ENCODE data around the gene IRF2.

The IRF2 gene

DNA sequence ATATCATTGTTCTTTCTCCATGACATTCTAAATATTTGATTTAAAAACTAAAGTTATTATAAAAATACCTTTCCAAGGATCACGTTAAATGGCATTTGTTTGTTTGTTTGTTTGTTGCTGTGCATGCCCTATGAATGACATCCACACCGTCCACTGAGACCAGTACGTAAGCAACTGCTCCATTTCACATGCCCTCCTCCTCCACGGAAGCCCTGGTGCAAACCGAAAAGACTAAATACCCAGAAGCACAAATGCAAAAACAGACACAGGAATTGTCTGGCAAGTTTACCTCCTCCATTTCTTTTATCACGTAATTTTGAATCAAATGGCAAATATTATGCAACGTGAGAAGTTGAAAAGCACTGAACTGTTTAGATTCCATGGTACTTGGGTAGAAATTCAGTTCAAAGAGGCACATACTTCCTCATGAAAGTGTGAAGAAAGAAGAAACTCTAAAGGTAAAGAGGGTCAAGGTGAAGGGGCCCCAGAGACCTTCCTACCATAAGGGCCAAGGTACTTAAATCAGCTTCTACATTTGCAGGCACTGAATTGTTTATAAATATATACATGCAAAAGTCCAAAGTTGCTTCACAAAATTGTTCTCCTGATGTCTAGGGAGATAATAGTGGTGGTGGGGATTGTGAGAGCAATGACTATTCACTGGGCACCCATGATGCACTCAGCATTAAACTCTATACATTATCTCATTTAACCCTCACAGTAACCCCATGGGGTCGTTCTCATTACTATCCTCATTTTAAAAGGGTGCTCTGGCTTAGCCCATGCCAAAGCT lies 23.4 kb downstream of the IRF2 start:
- no peak for DNase-seq (ENCODE audit: low read depth, low spot score)

- DNase-seq (ENCODE audit: low read depth, low spot score) = no peak
Measured at GRCh38 chr4:184450045-184450444, 24.3 kb downstream of the IRF2 start.

GRCh38 chr4:184448821-184449220 lies 25.5 kb downstream of the IRF2 start:
- no peak for DNase-seq (ENCODE audit: low read depth, low spot score)

DNA sequence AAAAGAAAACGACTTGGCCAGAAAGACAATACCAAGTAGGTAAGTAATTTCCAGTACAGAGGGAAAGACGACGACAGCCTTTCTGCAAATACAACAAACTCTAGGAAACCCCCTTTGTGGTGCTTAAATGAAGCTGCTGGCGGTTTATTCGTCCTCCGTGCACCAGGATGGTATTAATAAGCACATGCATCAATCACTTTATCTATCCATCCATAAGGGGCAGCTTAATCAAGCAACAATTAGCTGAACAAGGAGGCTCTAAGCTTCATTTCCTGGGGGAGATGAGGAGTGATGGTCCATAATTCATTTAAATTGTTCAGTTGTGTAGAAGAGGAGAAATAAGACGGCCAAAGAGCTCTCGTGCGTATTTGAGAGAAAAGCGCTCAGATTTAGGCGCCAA lies 26.2 kb downstream of the IRF2 start:
- no peak for DNase-seq (ENCODE audit: low read depth, low spot score)

GRCh38 chr4:184447664-184448063 lies 26.7 kb downstream of the IRF2 start:
- DNase-seq (ENCODE audit: low read depth, low spot score) = no peak

DNA sequence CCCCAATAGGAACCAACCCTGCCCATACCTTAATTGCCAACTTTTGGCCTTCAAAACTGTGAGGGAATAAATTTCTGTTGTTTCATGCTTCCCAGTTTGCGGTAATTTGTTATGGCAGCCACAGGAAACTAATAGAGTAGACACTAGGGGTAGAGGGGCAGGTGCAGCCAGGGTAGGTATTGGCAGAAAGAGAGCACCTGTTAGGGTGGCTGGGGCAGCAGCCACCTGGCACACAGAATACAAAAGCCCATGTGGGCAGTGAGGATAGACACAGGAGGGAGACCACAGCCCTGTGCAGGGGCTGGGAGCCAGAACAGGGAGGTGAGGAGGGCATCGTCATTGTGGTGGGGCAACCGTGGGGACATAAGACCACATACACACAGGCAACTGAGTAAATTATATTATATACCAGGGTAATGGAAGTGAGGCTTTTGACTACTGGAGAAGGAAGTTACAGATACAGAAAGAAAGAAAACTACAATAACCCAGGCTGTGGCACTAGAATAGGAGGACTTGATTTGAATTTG lies 28.2 kb downstream of the IRF2 start:
- no peak for DNase-seq (ENCODE audit: low read depth, low spot score)

GRCh38 chr4:184444953-184445309 lies 29.4 kb downstream of the IRF2 start:
- no peak for DNase-seq (ENCODE audit: low read depth, low spot score)

DNA sequence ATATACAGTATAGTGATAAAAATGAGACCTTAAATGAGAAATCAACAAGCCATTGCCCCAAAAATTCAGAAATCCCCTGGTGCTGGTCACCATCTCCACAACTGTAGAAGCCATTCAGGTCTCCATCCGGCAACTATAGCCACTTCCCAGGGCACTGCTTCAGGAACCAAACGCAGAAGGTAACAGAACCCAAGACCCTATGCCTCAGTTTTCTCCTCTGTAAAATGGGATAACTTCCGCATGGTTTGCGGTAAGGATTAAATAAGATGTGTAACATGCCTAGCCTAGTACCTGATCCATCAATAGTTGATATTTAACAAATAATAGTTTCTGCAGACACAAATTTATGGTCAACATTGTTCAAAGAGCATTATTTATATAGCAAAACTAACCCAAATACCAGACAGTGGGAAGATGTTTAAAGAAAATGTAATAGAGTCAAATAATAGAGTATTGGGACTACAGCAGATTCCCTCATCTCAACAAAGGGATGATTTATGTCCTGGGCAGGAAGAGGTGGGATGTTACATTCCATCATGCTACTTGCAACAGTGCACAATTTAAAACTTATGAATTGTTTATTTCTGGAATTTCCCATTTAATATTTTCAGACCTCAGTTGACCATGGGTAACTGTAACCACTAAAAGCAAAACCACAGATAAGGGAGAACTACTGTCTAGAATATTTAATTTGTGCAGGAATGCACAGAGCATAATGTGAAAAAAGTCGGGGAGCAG lies 30.0 kb downstream of the IRF2 start:
- DNase-seq (ENCODE audit: low read depth, low spot score) = no peak

GRCh38 chr4:184443318-184443717 lies 31.0 kb downstream of the IRF2 start:
- no peak for DNase-seq (ENCODE audit: low read depth, low spot score)

- DNase-seq (ENCODE audit: low read depth, low spot score) = no peak
Measured at GRCh38 chr4:184442314-184442635, 32.1 kb downstream of the IRF2 start.

- DNase-seq (ENCODE audit: low read depth, low spot score) = no peak
Measured at GRCh38 chr4:184441461-184442313, 32.7 kb downstream of the IRF2 start.

DNA sequence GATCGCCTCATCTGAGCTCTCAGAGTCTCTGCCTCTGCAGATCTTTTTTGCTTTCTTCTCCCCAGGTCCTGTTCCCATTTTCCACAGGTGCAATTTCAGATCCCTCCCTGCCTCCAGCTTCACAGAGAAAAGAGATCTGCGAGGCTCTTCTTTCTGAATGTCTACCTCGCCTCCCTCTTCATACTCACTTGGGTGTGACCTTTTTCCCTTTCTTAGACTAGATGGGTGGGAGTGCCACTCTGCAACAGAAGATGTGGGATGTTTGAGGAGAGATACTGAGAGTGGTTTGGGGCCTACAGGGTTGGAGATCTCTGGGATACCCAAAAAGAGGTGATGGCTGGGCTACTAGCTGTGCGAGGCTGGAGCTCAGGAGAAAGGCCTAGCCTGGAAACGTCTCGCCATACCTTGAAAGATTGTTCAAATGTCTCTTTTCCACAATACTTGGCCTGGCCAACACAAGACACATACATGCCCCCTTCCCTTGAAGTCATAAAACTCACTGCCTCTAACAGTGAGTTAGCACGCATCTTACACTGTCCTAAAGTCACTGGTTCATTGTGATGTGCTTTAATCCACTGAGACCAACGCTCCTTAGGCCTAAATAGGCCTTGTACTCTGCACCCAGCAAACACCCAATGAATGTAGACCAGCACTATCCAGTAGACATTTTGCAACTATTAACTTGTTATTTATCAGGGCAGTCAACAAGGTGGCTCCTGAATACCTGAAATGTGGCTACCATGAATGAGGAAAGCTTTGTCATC lies 33.6 kb downstream of the IRF2 start:
- no peak for DNase-seq (ENCODE audit: low read depth, low spot score)

- no peak for DNase-seq (ENCODE audit: low read depth, low spot score)
Measured at GRCh38 chr4:184439856-184440594, 34.3 kb downstream of the IRF2 start.

DNA sequence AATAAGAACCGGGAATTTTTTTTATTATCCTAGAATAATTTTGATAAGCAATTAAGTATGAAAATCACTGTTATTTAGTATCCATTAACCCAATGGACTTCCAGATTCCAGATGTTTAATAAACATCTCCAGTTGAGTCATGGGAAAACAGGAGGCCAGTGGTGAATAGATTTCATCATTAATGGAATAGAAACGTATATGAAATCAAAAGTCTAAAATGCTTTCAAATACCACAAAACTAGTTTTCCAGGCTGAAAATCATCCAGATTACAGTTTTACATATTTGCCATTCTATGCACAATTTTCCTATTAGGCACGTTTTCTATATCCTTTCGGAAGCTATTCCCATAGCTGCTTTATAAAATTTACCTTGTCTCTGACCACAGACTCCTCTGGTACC lies 35.0 kb downstream of the IRF2 start:
- no peak for DNase-seq (ENCODE audit: low read depth, low spot score)

GRCh38 chr4:184438375-184438774 lies 36.0 kb downstream of the IRF2 start:
- DNase-seq (ENCODE audit: low read depth, low spot score) = no peak

GRCh38 chr4:184437565-184438265 lies 36.6 kb downstream of the IRF2 start:
- DNase-seq (ENCODE audit: low read depth, low spot score) = no peak

GRCh38 chr4:184434501-184435066 lies 39.8 kb downstream of the IRF2 start:
- no peak for DNase-seq (ENCODE audit: low read depth, low spot score)

DNA sequence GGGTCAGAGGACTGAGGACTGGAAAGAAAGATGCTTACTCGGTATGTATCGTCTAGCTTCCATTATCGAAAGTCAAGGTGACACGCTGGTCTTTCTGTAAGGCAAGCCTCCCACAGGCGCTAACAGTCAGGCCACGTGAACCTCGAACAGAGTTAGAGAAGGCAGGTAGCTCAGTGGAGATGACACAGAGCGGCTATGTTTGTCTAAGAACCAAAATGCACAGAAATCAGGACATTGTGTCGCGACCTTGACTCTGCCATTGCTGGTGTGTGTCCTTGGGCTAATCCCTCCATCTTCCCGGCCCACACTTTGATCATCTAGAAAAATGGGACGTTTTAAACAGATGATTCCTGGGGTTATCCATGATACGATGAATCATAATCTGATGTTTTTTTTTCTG lies 40.3 kb downstream of the IRF2 start:
- DNase-seq (ENCODE audit: low read depth, low spot score) = no peak

DNA sequence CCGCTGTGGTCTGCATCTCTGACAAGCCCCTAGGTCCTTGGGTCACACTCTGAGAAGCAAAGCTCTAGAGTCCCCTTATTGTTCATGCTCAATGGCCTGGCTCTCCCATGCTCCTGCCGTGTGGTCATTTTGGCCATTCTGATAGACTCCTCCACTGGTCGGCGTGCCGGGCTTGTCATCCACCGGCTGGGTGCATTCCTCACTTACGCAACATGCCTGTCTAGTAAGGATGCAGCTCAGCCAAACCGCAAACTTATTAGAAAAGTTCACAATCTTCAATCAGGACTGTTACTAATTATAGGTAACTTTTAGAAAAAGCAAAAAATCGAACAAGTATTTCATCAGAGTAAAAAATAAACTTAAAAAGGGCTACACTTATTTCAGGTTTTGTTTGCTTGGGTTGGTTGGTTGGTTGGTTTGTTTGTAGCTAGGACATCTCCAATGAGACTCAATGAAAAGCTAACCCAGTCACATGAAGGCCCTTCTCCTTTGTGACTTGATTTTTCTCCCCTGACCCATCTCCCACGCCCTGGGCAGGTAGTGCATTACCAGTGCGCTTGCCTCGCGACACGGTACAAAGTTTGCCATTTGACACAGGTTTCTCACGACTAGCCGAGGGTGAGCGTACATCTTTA lies 41.0 kb downstream of the IRF2 start:
- DNase-seq (ENCODE audit: low read depth, low spot score) = no peak

Measured in activated naive CD8-positive, alpha-beta T cell treated with anti-CD3 and anti-CD28 coated beads, Interleukin-2, amount 50 U/mL, for 16 hours (primary cell).